Activated naive CD8-positive, alpha-beta T cell (primary cell): ENCODE data around the gene ZBTB40.

Source experiments
- H3K27ac Mint-ChIP-seq: one replicate; pipeline ENCODE4 v1.8.0; 2021; ENCODE audit warnings: mixed read lengths
- H3K27me3 Mint-ChIP-seq: one replicate; pipeline ENCODE4 v1.8.0; 2021; ENCODE audit warnings: mixed read lengths
- H3K36me3 Mint-ChIP-seq: one replicate; pipeline ENCODE4 v1.8.0; 2021; ENCODE audit warnings: mixed read lengths
- H3K4me1 Mint-ChIP-seq: one replicate; pipeline ENCODE4 v1.8.0; 2021; ENCODE audit warnings: low read depth, mixed read lengths
- H3K4me3 Mint-ChIP-seq: one replicate; pipeline ENCODE4 v1.8.0; 2021; ENCODE audit warnings: mild to moderate bottlenecking, mixed read lengths
- H3K9me3 Mint-ChIP-seq: one replicate; pipeline ENCODE4 v1.8.0; 2021; ENCODE audit warnings: low read depth, mixed read lengths

ZBTB40 gene

DNA sequence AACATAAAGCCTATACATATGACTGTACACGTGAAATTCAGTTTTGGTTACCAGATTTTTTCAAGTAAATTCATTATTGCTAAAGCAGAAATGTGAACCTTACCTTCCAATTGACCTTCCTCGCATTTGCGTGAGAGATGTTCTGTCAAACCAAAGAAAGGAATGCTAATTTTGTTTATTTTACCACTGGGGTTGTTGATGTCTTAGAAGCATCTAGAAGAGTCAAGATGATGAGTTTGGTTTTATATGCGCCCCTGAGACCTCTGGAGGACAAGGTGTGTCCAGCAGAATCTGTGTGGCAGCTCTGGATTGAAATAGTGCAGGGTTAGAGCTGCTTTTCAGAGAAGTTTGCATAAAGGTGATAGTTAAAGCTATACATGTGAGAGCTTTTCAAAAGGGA lies 48.4 kb downstream of the ZBTB40 start:
- H3K4me3 Mint-ChIP-seq, result no peak overlapping the region
- H3K4me1 Mint-ChIP-seq, result peaks cover 4% of the 10 kb centered on the region
- H3K27me3 Mint-ChIP-seq, result no peaks in the 10 kb centered on the region
- no peak overlapping the region for H3K27ac Mint-ChIP-seq
- no peaks in the 10 kb centered on the region for H3K9me3 Mint-ChIP-seq
- H3K36me3 Mint-ChIP-seq, result peaks cover 8% of the 10 kb centered on the region

- Mint-ChIP-seq H3K4me1 (peaks cover 4% of the 10 kb centered on the region), H3K9me3 (no peaks in the 10 kb centered on the region), H3K4me3 (no peak overlapping the region), H3K36me3 (peaks cover 8% of the 10 kb centered on the region), H3K27me3 (no peaks in the 10 kb centered on the region), H3K27ac (no peak overlapping the region)
Measured at GRCh38 chr1:22500471-22500870, 48.8 kb downstream of the ZBTB40 start.

DNA sequence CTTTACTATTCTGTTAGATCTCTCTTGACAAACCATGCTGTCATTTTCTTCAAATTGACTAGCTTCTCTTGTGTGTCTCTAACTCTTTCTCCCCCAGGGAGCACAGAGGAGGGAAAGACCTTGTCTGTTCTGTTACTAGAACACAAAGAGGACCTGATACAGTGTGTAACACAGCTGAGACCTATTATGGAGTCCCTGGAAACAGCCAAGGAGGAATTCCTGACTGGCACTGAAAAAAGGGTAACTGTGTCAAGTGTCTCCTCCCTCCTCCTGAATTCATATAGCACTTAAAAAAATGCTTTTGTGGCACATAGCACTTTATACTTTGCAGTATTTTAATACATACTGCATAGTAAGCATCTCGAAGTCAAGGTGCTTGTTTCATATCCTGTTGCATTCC lies 50.6 kb downstream of the ZBTB40 start:
- H3K27ac Mint-ChIP-seq, result no peak overlapping the region
- H3K4me3 Mint-ChIP-seq, result no peak overlapping the region
- H3K36me3 Mint-ChIP-seq, result peaks cover 8% of the 10 kb centered on the region
- H3K9me3 Mint-ChIP-seq, result no peaks in the 10 kb centered on the region
- H3K27me3 Mint-ChIP-seq, result no peaks in the 10 kb centered on the region
- H3K4me1 Mint-ChIP-seq, result peaks cover 4% of the 10 kb centered on the region

DNA sequence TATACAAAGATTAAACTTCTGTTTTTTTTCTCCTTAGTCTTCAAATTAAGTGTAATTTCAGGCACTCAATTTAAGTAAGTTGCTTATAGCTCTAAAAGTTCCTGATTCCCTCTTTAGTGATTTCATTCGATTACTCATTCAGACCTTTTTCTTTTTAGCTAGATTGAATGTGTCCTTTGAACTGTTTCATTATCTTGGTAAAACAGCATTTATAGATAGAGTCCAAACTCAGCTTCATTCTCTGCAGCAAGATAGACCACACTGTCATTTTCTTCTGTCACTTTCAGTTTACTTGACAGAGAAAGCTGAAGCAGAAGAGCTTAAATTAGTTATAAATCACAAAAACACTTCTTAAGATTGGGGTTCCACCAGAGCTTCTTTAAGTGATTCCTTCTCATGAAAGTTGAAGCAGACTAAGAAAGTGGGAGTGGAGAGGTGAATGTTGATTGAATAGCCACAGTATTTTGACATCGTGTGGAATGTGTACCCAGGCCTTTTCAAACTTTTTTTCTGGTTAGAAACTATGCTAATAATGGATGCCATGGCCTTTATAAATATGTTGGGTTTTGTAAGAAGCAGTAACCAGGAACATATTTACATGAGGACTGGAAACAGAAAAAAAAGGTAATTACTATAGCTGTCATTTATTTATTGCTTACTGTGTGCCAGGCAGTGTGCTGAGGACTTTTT lies 52.2 kb downstream of the ZBTB40 start:
- no peak overlapping the region for H3K27ac Mint-ChIP-seq
- no peaks in the 10 kb centered on the region for H3K27me3 Mint-ChIP-seq
- peaks cover 4% of the 10 kb centered on the region for H3K4me1 Mint-ChIP-seq
- peaks cover 10% of the 10 kb centered on the region for H3K36me3 Mint-ChIP-seq
- H3K9me3 Mint-ChIP-seq, result no peaks in the 10 kb centered on the region
- H3K4me3 Mint-ChIP-seq, result no peak overlapping the region

GRCh38 chr1:22506130-22506692 lies 54.6 kb downstream of the ZBTB40 start:
- H3K27me3 Mint-ChIP-seq, result no peaks in the 10 kb centered on the region
- no peaks in the 10 kb centered on the region for H3K9me3 Mint-ChIP-seq
- H3K36me3 Mint-ChIP-seq, result peaks cover 10% of the 10 kb centered on the region
- H3K4me3 Mint-ChIP-seq, result no peak overlapping the region
- no peak overlapping the region for H3K27ac Mint-ChIP-seq
- no peaks in the 10 kb centered on the region for H3K4me1 Mint-ChIP-seq

DNA sequence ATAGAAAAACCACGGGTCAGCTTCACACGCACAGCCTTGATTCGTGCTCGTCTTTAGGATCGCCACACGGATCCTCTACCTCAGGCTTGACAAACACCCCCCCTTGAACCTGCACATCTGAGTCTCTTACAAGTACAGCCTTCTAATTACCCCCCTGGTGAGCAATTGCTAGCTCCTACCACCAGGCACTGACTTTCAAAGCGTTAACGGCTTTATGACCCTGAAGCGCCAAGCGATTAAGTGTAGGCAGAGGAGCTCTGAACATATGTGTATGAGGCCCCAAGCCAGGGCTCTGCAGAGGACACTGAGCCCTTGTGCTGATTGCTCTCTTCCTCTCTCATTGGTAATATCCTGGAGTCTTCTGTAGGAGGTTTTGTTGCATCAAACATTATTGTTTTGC lies 55.9 kb downstream of the ZBTB40 start:
- Mint-ChIP-seq H3K9me3 (no peaks in the 10 kb centered on the region), H3K36me3 (peaks cover 13% of the 10 kb centered on the region), H3K4me3 (no peak overlapping the region), H3K4me1 (no peaks in the 10 kb centered on the region), H3K27me3 (no peaks in the 10 kb centered on the region), H3K27ac (no peak overlapping the region)

DNA sequence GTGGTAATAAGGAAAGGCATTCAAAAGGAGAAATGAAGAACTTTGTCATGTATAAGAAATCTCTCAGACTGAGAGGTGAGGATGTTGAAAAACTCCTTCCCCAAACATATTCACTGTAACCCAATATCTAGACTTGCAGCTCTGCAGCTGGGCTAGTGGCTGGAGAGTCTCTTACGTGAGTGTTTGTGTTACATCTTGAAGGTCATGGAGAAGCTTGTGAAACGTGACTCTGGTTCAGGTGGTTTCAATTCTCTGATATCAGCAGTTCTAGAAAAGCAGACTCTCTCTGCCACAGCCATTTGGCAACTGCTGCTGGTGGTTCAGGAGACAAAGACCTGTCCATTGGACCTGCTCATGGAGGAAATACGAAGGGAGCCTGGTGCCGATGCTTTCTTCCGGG lies 56.7 kb downstream of the ZBTB40 start:
- Mint-ChIP-seq H3K36me3 (peaks cover 13% of the 10 kb centered on the region), H3K27me3 (no peaks in the 10 kb centered on the region), H3K4me1 (no peaks in the 10 kb centered on the region), H3K4me3 (no peak overlapping the region), H3K27ac (no peak overlapping the region), H3K9me3 (no peaks in the 10 kb centered on the region)

DNA sequence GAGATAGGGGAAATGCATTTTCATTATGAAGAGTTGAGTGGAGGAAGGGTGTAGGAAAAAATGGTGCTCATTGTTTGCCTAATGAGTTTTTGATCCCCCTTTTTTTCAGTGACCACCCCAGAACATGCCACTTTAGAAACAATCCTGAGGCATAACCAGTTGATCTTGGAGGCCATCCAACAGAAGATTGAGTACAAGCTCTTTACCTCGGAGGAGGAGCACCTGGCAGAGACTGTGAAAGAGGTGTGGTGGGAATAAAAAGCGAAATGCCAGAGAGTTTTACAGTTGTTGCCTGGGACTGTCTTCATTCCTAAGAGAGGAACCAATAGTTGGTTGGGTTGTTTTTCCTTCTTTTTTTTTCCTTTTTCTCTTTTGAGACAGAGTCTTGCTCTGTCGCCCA lies 57.3 kb downstream of the ZBTB40 start:
- no peak overlapping the region for H3K4me3 Mint-ChIP-seq
- H3K27me3 Mint-ChIP-seq, result no peaks in the 10 kb centered on the region
- H3K4me1 Mint-ChIP-seq, result no peaks in the 10 kb centered on the region
- no peak overlapping the region for H3K27ac Mint-ChIP-seq
- peaks cover 12% of the 10 kb centered on the region for H3K36me3 Mint-ChIP-seq
- H3K9me3 Mint-ChIP-seq, result no peaks in the 10 kb centered on the region

- Mint-ChIP-seq H3K4me1 (no peaks in the 10 kb centered on the region), H3K4me3 (no peak overlapping the region), H3K9me3 (no peaks in the 10 kb centered on the region), H3K36me3 (peaks cover 12% of the 10 kb centered on the region), H3K27ac (no peak overlapping the region), H3K27me3 (no peaks in the 10 kb centered on the region)
Measured at GRCh38 chr1:22509815-22510214, 58.2 kb downstream of the ZBTB40 start.

DNA sequence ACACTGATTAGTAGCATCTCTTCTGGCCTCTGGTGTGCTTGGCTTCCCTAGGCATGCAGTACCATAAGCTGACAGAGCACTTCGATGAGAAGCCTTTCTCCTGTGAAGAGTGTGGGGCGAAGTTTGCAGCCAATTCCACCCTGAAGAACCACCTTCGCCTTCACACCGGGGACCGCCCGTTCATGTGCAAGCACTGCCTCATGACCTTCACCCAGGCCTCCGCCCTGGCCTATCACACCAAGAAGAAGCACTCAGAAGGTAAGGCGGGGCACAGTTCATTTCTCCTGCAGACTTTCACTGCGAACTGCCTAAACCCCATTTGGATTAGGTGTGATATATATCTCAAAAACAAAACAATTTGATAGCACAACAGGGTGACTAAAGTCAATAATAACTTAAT lies 61.2 kb downstream of the ZBTB40 start:
- no peaks in the 10 kb centered on the region for H3K4me1 Mint-ChIP-seq
- no peaks in the 10 kb centered on the region for H3K9me3 Mint-ChIP-seq
- no peak overlapping the region for H3K4me3 Mint-ChIP-seq
- H3K27me3 Mint-ChIP-seq, result no peaks in the 10 kb centered on the region
- peaks cover 23% of the 10 kb centered on the region for H3K36me3 Mint-ChIP-seq
- H3K27ac Mint-ChIP-seq, result no peak overlapping the region

- Mint-ChIP-seq H3K4me3 (no peak overlapping the region), H3K27ac (no peak overlapping the region), H3K36me3 (peaks cover 16% of the 10 kb centered on the region), H3K9me3 (no peaks in the 10 kb centered on the region), H3K4me1 (no peaks in the 10 kb centered on the region), H3K27me3 (no peaks in the 10 kb centered on the region)
Measured at GRCh38 chr1:22516906-22517571, 65.4 kb downstream of the ZBTB40 start.

DNA sequence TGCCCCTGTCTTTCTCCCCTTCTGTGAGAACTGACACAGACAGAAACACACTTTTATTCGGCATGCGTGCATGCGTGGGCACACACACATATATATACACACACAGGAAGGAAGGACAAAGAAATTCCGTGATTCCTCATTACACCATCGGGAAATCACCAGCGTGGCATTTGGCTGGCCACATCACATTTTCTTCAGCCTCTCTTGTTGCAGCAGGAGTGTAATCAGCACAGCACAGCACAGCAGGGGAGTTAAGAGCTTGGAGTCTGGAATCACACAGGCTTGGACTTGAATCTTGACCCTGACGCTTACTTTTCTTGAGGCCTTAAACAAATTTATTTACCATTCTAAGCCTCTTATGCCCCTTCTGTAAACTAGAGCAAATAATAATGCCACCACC lies 66.3 kb downstream of the ZBTB40 start:
- no peak overlapping the region for H3K4me3 Mint-ChIP-seq
- H3K27ac Mint-ChIP-seq, result no peak overlapping the region
- H3K36me3 Mint-ChIP-seq, result peaks cover 20% of the 10 kb centered on the region

DNA sequence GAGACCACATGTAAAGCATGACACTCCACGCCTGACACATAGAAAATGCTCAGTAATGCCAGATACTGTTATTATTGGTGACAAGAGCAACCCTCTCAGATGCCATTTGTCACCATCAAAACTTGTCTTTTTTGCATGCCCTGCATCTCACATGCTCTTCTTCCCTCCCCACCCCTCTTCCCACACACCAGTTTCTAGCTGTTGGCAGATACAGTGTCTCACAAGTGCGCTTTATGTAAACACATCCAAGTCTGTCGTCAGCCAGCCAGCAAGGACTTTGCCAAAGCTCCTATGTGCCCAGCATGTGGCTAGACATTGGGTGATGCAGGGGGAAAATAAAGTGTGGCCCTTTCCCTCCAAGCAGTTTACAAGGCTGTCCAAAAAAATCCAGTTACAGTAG lies 66.7 kb downstream of the ZBTB40 start:
- Mint-ChIP-seq H3K4me1 (no peaks in the 10 kb centered on the region), H3K27me3 (no peaks in the 10 kb centered on the region), H3K27ac (no peak overlapping the region), H3K4me3 (no peak overlapping the region), H3K36me3 (peaks cover 20% of the 10 kb centered on the region), H3K9me3 (no peaks in the 10 kb centered on the region)

More for the DNA sequence above, 66.3 kb downstream of the ZBTB40 start:
- Mint-ChIP-seq H3K9me3 (no peaks in the 10 kb centered on the region), H3K27me3 (no peaks in the 10 kb centered on the region), H3K4me1 (no peaks in the 10 kb centered on the region)

DNA sequence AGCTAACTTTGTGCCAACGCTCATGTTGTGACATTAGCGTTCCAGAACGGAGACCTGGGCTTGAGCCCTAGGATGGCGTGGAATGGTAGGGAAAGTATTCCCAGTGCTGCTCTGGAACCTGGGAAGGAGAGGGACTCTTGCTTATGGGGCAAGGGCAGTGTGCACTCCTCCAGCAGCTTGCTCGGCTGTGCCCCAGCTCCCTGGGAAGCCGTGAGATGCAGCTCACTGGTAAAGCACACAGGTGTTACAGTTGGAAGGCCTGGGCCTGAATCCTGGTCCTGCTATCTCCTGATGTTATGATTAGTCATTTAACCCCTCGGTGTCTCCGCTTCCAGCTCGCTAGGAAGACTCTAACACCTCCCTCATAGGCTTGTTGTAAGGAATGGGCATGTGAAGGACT lies 69.2 kb downstream of the ZBTB40 start:
- no peaks in the 10 kb centered on the region for H3K9me3 Mint-ChIP-seq

DNA sequence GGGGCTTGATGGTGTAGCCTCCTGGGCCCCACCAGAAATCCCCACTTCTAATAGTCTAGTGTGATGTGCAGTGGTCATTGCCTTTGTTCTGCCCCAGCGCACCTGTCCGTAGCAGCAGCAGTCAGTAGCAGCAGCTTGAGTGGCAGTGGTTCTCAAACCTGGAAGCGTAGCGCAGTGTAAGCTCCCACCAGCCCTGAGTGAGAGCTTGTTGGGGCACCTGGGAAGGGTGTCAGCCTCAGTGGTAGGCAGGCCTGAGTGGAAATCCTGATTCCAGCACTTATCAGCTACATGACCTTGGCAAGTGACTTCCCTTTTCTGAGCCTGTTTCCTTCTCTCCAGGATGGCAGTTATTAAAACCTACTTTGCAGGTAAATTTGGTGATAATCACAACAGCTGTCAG lies 70.0 kb downstream of the ZBTB40 start:
- H3K36me3 Mint-ChIP-seq, result peaks cover 7% of the 10 kb centered on the region
- no peak overlapping the region for H3K4me3 Mint-ChIP-seq
- no peaks in the 10 kb centered on the region for H3K9me3 Mint-ChIP-seq
- no peak overlapping the region for H3K27ac Mint-ChIP-seq
- no peaks in the 10 kb centered on the region for H3K4me1 Mint-ChIP-seq
- no peaks in the 10 kb centered on the region for H3K27me3 Mint-ChIP-seq

More for the DNA sequence above, 69.2 kb downstream of the ZBTB40 start:
- Mint-ChIP-seq H3K36me3 (peaks cover 11% of the 10 kb centered on the region), H3K4me3 (no peak overlapping the region), H3K4me1 (no peaks in the 10 kb centered on the region), H3K27ac (no peak overlapping the region), H3K27me3 (no peaks in the 10 kb centered on the region)
